Mesenchymal stem cell (in vitro differentiated cells and primary cell): ENCODE data around the gene RAPGEF4.
A peak's percentile ranks its signal among the peaks of the same experiment; 100 is the strongest.

Source experiments
- DNase-seq: peaks from one replicate; pipeline ENCODE4 v3.0.0-alpha.2; 2013
- H2AFZ ChIP-seq: one replicate; pipeline ENCODE4 v1.6.1; 2013; ENCODE audit warnings: low read depth, mild to moderate bottlenecking, control low read depth, inconsistent platforms, low read length, moderate library complexity
- H2AK5ac ChIP-seq: 2 replicates; pipeline ENCODE4 v1.6.1; 2013; ENCODE audit warnings: low read length, moderate library complexity, mild to moderate bottlenecking, inconsistent platforms; ENCODE audit not compliant: severe bottlenecking
- H2BK120ac ChIP-seq: one replicate; pipeline ENCODE4 v1.6.1; 2013; ENCODE audit warnings: low read depth, mild to moderate bottlenecking, inconsistent platforms, low read length, moderate library complexity
- H2BK12ac ChIP-seq, 2 experiments: one replicate each; pipeline ENCODE4 v1.6.1; 2013; ENCODE audit warnings: inconsistent platforms in 2 of 2, low read length in 2 of 2, mild to moderate bottlenecking in 2 of 2, moderate library complexity in 2 of 2, control low read depth in 1 of 2
- H2BK15ac ChIP-seq: one replicate; pipeline ENCODE4 v1.6.1; 2013; ENCODE audit warnings: mild to moderate bottlenecking, low read depth, inconsistent platforms; ENCODE audit not compliant: poor library complexity, severe bottlenecking
- H2BK5ac ChIP-seq: 2 replicates; pipeline ENCODE4 v1.6.1; 2013; ENCODE audit warnings: low read depth, mild to moderate bottlenecking, low read length, control low read depth, inconsistent platforms; ENCODE audit not compliant: poor library complexity, severe bottlenecking
- H3K14ac ChIP-seq, 2 experiments: one replicate each; pipeline ENCODE4 v1.6.1; 2013; ENCODE audit warnings: inconsistent platforms in 2 of 2, low read length in 2 of 2, control low read depth in 1 of 2, mild to moderate bottlenecking in 1 of 2, moderate library complexity in 1 of 2
- H3K18ac ChIP-seq, 2 experiments: one replicate each; pipeline ENCODE4 v1.6.1; 2013; ENCODE audit warnings: inconsistent platforms in 2 of 2, low read length in 2 of 2, control low read depth in 1 of 2, low read depth in 1 of 2, mild to moderate bottlenecking in 1 of 2
- H3K23ac ChIP-seq, 2 experiments: one replicate each; pipeline ENCODE4 v1.6.1; 2013; ENCODE audit warnings: inconsistent platforms in 2 of 2, low read length in 2 of 2, mild to moderate bottlenecking in 2 of 2, moderate library complexity in 2 of 2, control low read depth in 1 of 2
- H3K27ac ChIP-seq: 2 replicates; pipeline ENCODE4 v1.5.1; 2013; ENCODE audit warnings: mild to moderate bottlenecking, moderate library complexity, low read length, control low read depth, inconsistent platforms; ENCODE audit not compliant: poor library complexity, severe bottlenecking
- H3K27me3 ChIP-seq, 2 experiments: 2 replicates each; pipeline versions ENCODE4 v1.6.1 to v1.7.0; 2013; ENCODE audit warnings: low read length in 2 of 2, mild to moderate bottlenecking in 2 of 2, moderate library complexity in 2 of 2, control low read depth in 1 of 2, inconsistent platforms in 1 of 2; ENCODE audit not compliant: control insufficient read depth in 1 of 2, insufficient read depth in 1 of 2
- H3K36me3 ChIP-seq, 2 experiments: 2 replicates each; pipeline versions ENCODE4 v1.6.1 to v1.7.0; 2013; ENCODE audit warnings: low read length in 2 of 2, control low read depth in 1 of 2, inconsistent platforms in 1 of 2, low read depth in 1 of 2, mild to moderate bottlenecking in 1 of 2; ENCODE audit not compliant: insufficient read depth in 2 of 2, control insufficient read depth in 1 of 2
- H3K4ac ChIP-seq, 2 experiments: one replicate each; pipeline ENCODE4 v1.6.1; 2013; ENCODE audit warnings: inconsistent platforms in 2 of 2, low read length in 2 of 2, mild to moderate bottlenecking in 2 of 2, moderate library complexity in 2 of 2, control low read depth in 1 of 2, low read depth in 1 of 2
- H3K4me1 ChIP-seq: 2 replicates; pipeline ENCODE4 v1.6.1; 2013; ENCODE audit warnings: low read depth, low read length, control low read depth; ENCODE audit not compliant: control insufficient read depth, insufficient read depth
- H3K4me2 ChIP-seq: 2 replicates; pipeline ENCODE4 v1.6.1; 2013; ENCODE audit warnings: low read length, mild to moderate bottlenecking, inconsistent platforms; ENCODE audit not compliant: poor library complexity, severe bottlenecking
- H3K4me3 ChIP-seq, 2 experiments: 2 replicates each; pipeline versions ENCODE4 v1.5.1 to v1.7.0; 2013; ENCODE audit warnings: low read length in 2 of 2, mild to moderate bottlenecking in 2 of 2, control low read depth in 1 of 2, low read depth in 1 of 2; ENCODE audit not compliant: insufficient read depth in 1 of 2
- H3K79me1 ChIP-seq: replicated peaks from 2 replicates; pipeline ENCODE4 v1.6.1; 2013; ENCODE audit warnings: mild to moderate bottlenecking, control low read depth, low read length, inconsistent platforms; ENCODE audit not compliant: poor library complexity, severe bottlenecking
- H3K9ac ChIP-seq: 2 replicates; pipeline ENCODE4 v1.7.0; 2013; ENCODE audit warnings: mild to moderate bottlenecking, low read length, moderate library complexity
- H3K9me3 ChIP-seq: 2 replicates; pipeline ENCODE4 v1.7.0; 2013; ENCODE audit warnings: mild to moderate bottlenecking, low read length; ENCODE audit not compliant: control insufficient read depth
- H4K8ac ChIP-seq: one replicate; pipeline ENCODE4 v1.6.1; 2013; ENCODE audit warnings: inconsistent platforms, mild to moderate bottlenecking, low read length, moderate library complexity
- H4K91ac ChIP-seq: one replicate; pipeline ENCODE4 v1.6.1; 2013; ENCODE audit warnings: mild to moderate bottlenecking, low read length, inconsistent platforms
- WGBS: methylation state at CpG from one replicate; pipeline ENCODE4 v1.1.7; 2013; ENCODE audit warnings: mixed read lengths; 5-methylcytosine and 5-hydroxymethylcytosine counted together

RAPGEF4 gene

GRCh38 chr2:172953970-172954852 is 218.6 kb downstream of the RAPGEF4 start:
- no peaks in the 10 kb centered on the region for H3K9me3 ChIP-seq
- H3K4ac ChIP-seq: no peak overlapping the region
- 69% methylated on average over 2 of the region's 5 CpGs for WGBS
- no peak overlapping the region for H4K91ac ChIP-seq
- no peak overlapping the region for H4K8ac ChIP-seq
- no peak for DNase-seq
- H3K14ac ChIP-seq: no peak overlapping the region
- H3K18ac ChIP-seq: no peak overlapping the region
- no peak overlapping the region for H2BK12ac ChIP-seq
- no peak overlapping the region for H2AFZ ChIP-seq
- H2AK5ac ChIP-seq: no peak overlapping the region
- no peaks in the 10 kb centered on the region for H3K27me3 ChIP-seq
- H3K79me1 ChIP-seq: no peaks in the 10 kb centered on the region
- H3K27ac ChIP-seq: no peak overlapping the region
- no peak overlapping the region for H3K4me2 ChIP-seq
- H2BK120ac ChIP-seq: no peak overlapping the region
- H2BK5ac ChIP-seq: no peak overlapping the region
- no peak overlapping the region for H2BK15ac ChIP-seq
- peak overlapping the region; percentile 35 for H3K9ac ChIP-seq
- no peak overlapping the region for H3K4me3 ChIP-seq
- no peaks in the 10 kb centered on the region for H3K4me1 ChIP-seq
- no peak overlapping the region for H3K23ac ChIP-seq
- no peaks in the 10 kb centered on the region for H3K36me3 ChIP-seq

GRCh38 chr2:172955587-172955986 is 219.9 kb downstream of the RAPGEF4 start:
- 84% methylated on average over 11 of the region's 11 CpGs for WGBS

GRCh38 chr2:172957734-172958133 is 222.1 kb downstream of the RAPGEF4 start:
- no peak overlapping the region for H3K18ac ChIP-seq
- H2BK12ac ChIP-seq: no peak overlapping the region
- H2BK5ac ChIP-seq: no peak overlapping the region
- no peaks in the 10 kb centered on the region for H3K27me3 ChIP-seq
- H2BK15ac ChIP-seq: no peak overlapping the region
- no peak overlapping the region for H3K23ac ChIP-seq
- no peak for DNase-seq
- no peaks in the 10 kb centered on the region for H3K9me3 ChIP-seq
- no peak overlapping the region for H3K27ac ChIP-seq
- H4K91ac ChIP-seq: no peak overlapping the region
- no peak overlapping the region for H2AFZ ChIP-seq
- no peak overlapping the region for H4K8ac ChIP-seq
- no peak overlapping the region for H3K4ac ChIP-seq
- H3K4me1 ChIP-seq: no peaks in the 10 kb centered on the region
- no peak overlapping the region for H3K14ac ChIP-seq
- no peaks in the 10 kb centered on the region for H3K36me3 ChIP-seq
- H2BK120ac ChIP-seq: no peak overlapping the region
- H3K4me3 ChIP-seq: no peak overlapping the region
- H3K4me2 ChIP-seq: no peak overlapping the region
- no peaks in the 10 kb centered on the region for H3K79me1 ChIP-seq
- no peak overlapping the region for H2AK5ac ChIP-seq
- H3K9ac ChIP-seq: no peak overlapping the region

More at GRCh38 chr2:172955587-172955986, 219.9 kb downstream of the RAPGEF4 start:
- Histone ChIP-seq H3K27ac (no peak overlapping the region), H4K91ac (no peak overlapping the region), H3K4ac (no peak overlapping the region), H3K9me3 (no peaks in the 10 kb centered on the region), H3K36me3 (no peaks in the 10 kb centered on the region), H2AFZ (no peak overlapping the region), H2BK15ac (no peak overlapping the region), H3K9ac (no peak overlapping the region), H3K79me1 (no peaks in the 10 kb centered on the region), H2BK120ac (no peak overlapping the region), H3K4me3 (no peak overlapping the region), H3K23ac (no peak overlapping the region), H3K14ac (peak overlapping the region in 1 of 2 experiments; percentile 27), H2BK5ac (no peak overlapping the region), H3K4me2 (no peak overlapping the region), H2AK5ac (no peak overlapping the region), H4K8ac (no peak overlapping the region), H3K4me1 (no peaks in the 10 kb centered on the region), H3K27me3 (no peaks in the 10 kb centered on the region), H2BK12ac (peak overlapping the region in 1 of 2 experiments; percentile 33), H3K18ac (peak overlapping the region in 1 of 2 experiments; percentile 70)
- DNase-seq: no peak

- H2BK12ac ChIP-seq: peak overlapping the region in 1 of 2 experiments; percentile 83
- no peak overlapping the region for H2BK5ac ChIP-seq
- no peak overlapping the region for H3K14ac ChIP-seq
- H4K91ac ChIP-seq: no peak overlapping the region
- H2AK5ac ChIP-seq: no peak overlapping the region
- no peak overlapping the region for H2BK15ac ChIP-seq
- no peaks in the 10 kb centered on the region for H3K36me3 ChIP-seq
- H3K9ac ChIP-seq: no peak overlapping the region
- H3K23ac ChIP-seq: no peak overlapping the region
- no peaks in the 10 kb centered on the region for H3K79me1 ChIP-seq
- no peak overlapping the region for H3K4ac ChIP-seq
- H4K8ac ChIP-seq: no peak overlapping the region
- 100% methylated on average over 1 of the region's 1 CpG for WGBS
- no peaks in the 10 kb centered on the region for H3K27me3 ChIP-seq
- no peak overlapping the region for H3K4me3 ChIP-seq
- no peaks in the 10 kb centered on the region for H3K9me3 ChIP-seq
- DNase-seq: no peak
- no peak overlapping the region for H3K27ac ChIP-seq
- H3K4me1 ChIP-seq: peaks cover 2% of the 10 kb centered on the region
- peak overlapping the region in 1 of 2 experiments; percentile 56 for H3K18ac ChIP-seq
- no peak overlapping the region for H2AFZ ChIP-seq
- H2BK120ac ChIP-seq: no peak overlapping the region
- H3K4me2 ChIP-seq: no peak overlapping the region
Measured at GRCh38 chr2:172962082-172962481, 226.4 kb downstream of the RAPGEF4 start.
